T-helper 2 cell treated with Interferon-gamma antibody and Interleukin-4, amounts not matched to agents 100 ng/mL and 5 ng/mL, for 36 hours (primary cell): ENCODE data around the gene GATB. TPM values are rescaled to one million over a fixed set of nuclear protein-coding genes. Genes with fewer than 3 reads are reported as not detected.

Experiments used
- intact Hi-C: fragments of 100-400 bp; cut with micrococcal nuclease; formaldehyde crosslinking; loops from one replicate; pipeline ENCODE4 v1.15.1; 2023
- total RNA-seq: library from RNA; stranded (reverse); gene quantifications from 2 replicates; pipeline ENCODE4 v1.2.3, GENCODE V29; 2022

Gene GATB
- total RNA-seq, 1 donor from 2014 or later: 15.7 TPM

- intact Hi-C loops: no loop called here
Observed at GRCh38 chr4:151656058-151656457, 104.7 kb downstream of the GATB start.

GRCh38 chr4:151653548-151653918 lies 107.3 kb downstream of the GATB start:
- intact Hi-C loops: no loop called here

- intact Hi-C loops: no loop called here
Observed at GRCh38 chr4:151652841-151653547, 107.8 kb downstream of the GATB start.

DNA sequence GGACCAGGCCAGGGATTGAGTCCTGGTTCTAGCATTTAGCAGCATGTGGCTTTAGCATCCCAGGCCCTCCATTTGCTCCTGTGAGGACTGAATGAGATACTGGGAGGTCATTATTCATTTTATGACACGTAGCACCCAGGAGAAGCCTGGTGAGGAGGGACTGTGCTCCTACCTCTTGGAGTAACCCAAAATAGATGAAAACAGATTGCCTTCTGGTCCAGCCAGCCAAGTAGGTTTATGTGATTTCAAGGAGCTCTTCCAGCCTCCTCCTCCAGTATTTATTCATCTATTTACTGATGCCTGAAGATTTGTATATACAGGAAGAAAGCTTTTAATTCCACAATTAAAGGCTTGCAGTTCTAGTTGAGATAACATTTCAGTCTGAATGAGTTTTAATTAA lies 109.3 kb downstream of the GATB start:
- intact Hi-C loops: no loop called here

DNA sequence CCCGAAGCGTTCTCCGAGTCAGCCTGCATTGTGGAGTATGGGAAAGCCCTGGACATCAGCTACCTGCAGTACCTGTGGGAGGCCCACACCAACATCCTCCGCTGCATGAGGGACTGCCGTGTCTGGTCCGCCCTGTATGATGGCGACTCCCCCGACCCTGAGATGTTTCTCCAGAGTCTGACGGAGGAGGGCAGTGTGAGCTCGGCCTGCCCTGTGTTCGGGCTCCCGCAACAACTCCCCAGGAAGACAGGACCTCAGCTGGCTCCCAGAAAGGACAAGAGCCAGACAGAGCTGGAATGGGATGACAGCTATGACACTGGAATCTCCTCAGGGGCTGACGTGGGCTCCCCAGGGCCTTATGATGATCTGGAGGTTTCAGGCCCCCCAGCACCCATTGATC lies 111.3 kb downstream of the GATB start:
- intact Hi-C loops: no loop called here

- intact Hi-C loops: no loop called here
Observed at GRCh38 chr4:151646322-151646721, 114.5 kb downstream of the GATB start.

DNA sequence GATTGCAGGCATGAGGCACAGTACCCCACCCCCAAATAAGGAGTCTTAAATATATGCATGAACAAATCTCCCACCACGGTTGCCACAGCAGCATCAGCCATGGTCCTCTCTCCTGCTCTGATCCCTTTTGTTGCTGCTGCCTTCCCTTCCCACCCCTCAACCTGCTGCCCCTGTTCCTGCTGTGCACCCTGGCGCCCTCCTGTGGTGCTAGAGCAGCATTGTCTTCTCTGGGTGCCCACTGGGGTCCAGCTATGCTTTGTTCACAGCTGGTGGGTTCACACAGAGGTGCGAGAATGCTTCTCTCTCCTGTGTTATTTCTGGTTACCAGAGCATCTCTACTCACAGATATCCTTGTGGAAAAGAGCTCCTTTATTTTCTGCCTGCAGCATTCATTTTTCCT lies 116.2 kb downstream of the GATB start:
- intact Hi-C loops: no loop called here

DNA sequence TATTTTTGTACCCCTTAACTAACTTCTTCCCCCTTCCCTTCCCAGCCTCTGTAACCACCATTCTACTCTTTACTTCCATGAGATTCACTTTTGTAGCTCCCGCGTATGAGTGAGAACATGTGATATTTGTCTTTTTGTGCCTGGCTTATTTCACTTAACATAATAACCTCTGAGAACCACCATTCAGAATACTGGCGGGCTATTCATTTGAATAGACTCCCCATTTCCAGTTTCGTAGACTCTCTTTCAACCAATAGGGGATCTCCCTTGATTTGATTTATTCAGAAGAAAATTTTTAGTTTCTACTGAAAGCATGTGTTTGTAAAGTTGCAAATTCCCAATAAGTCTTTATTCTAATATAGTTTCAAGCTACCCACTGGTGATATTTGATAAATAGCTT lies 117.2 kb downstream of the GATB start:
- intact Hi-C loops: no loop called here

GRCh38 chr4:151641983-151642382 lies 118.8 kb downstream of the GATB start:
- intact Hi-C loops: no loop called here

- intact Hi-C loops: no loop called here
Observed at GRCh38 chr4:151641167-151641566, 119.6 kb downstream of the GATB start.

- intact Hi-C loops: no loop called here
Observed at GRCh38 chr4:151640381-151640780, 120.4 kb downstream of the GATB start.

DNA sequence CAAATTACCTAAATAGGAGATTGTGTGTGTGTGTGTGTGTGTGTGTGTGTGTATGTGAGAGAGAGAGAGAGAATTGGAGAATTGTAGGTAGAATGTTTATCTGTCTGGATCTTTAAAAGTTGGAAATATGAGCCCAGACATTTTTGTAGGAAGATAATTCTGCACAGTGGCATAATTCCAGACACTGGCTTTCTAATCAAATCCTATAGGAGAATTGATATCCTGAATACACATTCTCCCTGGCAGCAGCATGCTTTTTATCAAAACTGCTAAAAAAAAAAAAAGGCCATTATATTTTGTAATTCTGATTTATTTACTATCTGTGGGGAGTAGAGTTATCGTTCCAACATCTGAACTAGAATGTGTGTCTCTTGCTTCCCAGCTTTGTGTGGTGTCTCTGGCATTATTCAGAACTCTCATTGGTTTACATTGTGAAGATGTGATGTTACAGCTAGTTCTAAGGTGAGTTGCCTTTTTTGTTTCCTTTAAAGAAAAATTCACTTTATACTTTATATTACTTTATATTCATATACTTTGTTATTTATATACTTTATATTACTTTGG lies 122.4 kb downstream of the GATB start:
- intact Hi-C loops: no loop called here

DNA sequence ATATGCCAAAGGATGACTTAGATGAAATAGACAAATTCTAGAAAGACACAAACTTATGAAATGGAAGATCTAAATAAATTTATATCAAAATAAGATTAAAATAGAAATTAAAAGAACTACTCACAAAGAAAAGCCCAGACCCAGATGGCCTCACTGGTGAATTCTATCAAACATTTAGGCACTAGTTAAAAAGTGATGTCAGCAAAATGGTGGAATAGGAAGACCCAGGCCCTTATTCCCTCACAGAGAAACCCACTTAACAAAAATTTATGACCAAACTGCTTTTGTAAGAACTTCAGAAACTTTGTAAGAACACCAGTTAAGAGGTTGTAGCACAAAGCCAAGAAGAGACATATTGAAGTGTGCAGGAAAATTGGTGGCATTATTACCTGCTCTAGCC lies 129.5 kb downstream of the GATB start:
- intact Hi-C loops: no loop called here

DNA sequence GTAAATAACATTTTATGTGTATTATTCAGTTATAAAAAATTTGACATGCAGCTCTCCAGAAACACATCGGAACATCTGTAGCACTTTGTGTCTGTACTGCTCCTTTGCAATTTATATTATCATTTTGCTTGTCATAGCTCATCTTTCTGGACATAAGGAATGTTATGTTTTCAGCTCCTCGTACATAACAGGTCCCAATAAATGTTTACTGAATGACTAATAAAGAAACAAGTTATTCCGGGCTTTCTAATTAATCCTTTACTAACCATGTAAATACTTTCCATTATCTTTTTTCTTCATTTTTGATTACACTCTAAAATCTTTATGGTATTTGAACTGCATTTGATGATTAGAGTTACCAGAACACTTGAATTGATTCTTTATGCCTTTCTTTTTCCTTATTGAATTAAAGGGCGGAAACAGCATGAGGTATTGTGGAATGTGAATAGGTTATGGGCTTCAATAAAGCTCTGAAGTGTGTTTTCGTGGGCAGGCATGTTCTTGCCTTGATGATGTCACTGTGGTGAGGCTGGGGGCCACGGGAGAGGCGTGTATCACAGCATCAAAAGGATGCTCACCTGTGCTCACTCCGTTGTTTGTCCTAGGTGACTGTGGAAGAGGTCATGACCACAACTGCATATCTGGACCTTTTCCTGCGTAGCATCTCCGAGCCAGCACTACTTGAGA lies 131.6 kb downstream of the GATB start:
- intact Hi-C loops: no loop called here

DNA sequence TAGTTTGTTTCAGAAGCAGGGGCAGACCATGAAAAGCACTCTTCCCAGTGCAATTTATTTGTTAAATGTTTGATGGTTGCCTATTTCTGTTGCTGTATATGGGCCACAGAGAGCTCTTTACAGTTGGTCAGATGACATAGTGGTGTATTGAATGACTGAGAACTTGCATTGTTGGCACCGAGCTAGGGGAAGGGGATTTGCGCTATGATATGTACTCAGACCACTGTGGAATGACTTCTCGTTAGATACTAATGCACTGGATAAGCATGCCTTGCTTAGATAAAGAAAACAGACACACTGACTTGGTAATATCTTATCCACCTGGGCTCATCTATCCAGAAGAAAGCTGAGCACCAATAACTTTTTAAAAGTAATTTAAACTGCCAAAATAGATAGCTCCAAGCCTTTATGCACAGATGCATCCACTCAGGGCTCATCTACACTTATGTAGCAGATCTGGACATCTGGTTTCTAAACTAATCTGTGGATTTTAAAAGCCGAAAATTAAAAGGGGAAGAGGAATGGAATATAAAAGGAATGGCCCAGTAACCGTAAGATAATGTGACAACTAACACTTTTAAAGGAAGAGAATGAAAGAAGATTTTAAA lies 132.7 kb downstream of the GATB start:
- intact Hi-C loops: no loop called here

DNA sequence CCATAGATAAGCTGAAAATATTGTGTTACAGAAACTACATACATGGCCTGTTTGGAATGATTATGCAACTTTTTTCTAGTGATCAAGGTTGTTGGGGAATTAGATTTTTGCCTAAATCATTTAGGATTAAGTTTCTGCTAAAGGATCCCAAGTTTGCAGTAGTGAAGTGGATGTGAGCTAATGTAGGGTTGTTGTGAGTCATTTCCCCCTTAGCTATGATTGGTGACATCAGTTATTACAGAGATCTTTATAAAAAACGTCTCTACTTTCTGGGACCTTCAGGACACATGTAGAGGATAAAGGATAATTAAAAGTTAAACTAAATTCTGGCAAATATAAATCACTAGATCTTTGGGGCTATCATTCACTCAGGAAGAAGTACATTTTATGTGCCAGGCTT lies 133.3 kb downstream of the GATB start:
- intact Hi-C loops: no loop called here

GRCh38 chr4:151626751-151627150 lies 134.1 kb downstream of the GATB start:
- intact Hi-C loops: no loop called here

DNA sequence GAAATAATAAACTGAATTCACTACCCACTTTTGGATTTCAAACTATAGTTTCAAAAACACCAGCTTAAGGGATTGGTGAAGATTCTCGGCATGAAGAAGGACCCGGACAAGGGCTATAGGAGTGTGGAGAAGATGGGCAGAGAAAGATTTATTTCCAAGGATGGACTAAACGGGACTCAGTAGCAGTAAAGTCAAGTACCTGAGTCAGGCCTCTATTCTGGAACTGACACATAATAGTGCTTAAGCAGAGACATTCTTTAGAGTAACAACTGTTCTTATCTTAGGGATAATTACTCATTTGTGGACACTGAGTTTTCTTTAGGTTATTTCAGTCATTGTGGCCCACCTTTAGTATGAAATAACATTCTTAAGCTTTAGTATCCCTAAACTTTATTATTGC lies 134.6 kb downstream of the GATB start:
- intact Hi-C loops: no loop called here

GRCh38 chr4:151624626-151625565 lies 135.9 kb downstream of the GATB start:
- intact Hi-C loops: no loop called here
